ENCODE measurements around the gene CABP4. TPM values are rescaled to one million over a fixed set of nuclear protein-coding genes. Genes with fewer than 3 reads are reported as not detected.
A peak's percentile ranks its signal among the peaks of the same experiment; 100 is the strongest.

Gene CABP4
- total and polyA plus RNA-seq, 10 of the 15 experiments (the other 5 are each of a cell fraction or from before 2014, with no cell fraction given) = 0.04 to 0.41 (median 0.14) TPM; not detected in 2

- TF ChIP-seq E4F1 (IDR thresholded peaks at IDR 0.05; ENCODE audit: borderline replicate concordance, partially characterized antibody) = no peak
- peak; percentile 74; the same call in 1 of the 2 replicates for TF ChIP-seq ZBED1 (IDR thresholded peaks at IDR 0.05; ENCODE audit: borderline replicate concordance)
- no peak for TF ChIP-seq TBL1XR1 (IDR thresholded peaks at IDR 0.05; ENCODE audit: low read depth, low read length)
- peak; percentile 54; the same call in 1 of the 2 replicates for TF ChIP-seq TAF1 (IDR thresholded peaks at IDR 0.05; ENCODE audit: borderline replicate concordance, low read depth, low read length)
- no peak for TF ChIP-seq ZNF384 (IDR thresholded peaks at IDR 0.05; ENCODE audit: borderline replicate concordance, low read depth, low read length)
These were observed 18.6 kb upstream of the CABP4 start (continued) for GRCh38 chr11:67436459-67437081.

- intact Hi-C loops (cut with micrococcal nuclease; ENCODE audit: unreplicated experiment) = loop anchor here (2.0 to 5.0 kb wide), 4 partner anchors 32 to 70 kb away; partner anchors contain the start of genes PPP1CA, TBC1D10C and TMEM134
- TSS peak; percentile 64 for BruUV-seq (replicated peaks)
- peaks cover 6 to 21% of the 10 kb centered on the region in 2 experiments; a peak in 3 of 4 replicates for H3K36me3 ChIP-seq (ENCODE audit: control insufficient read depth in 2 of 2, insufficient read depth in 2 of 2, low read length in 1 of 2)
- peak within 1 kb of the TSS; percentile 99 for H3K9ac ChIP-seq (ENCODE audit: control insufficient read depth, insufficient read depth, low read length)
- peaks cover 57% of the 10 kb centered on the region for H3K79me2 ChIP-seq (ENCODE audit: control insufficient read depth, insufficient read depth, low read length)
- ChIA-PET CTCF (interaction anchor here (0.5 to 4.3 kb wide), 20 partner anchors 8 to 219 kb away, joined by 3 to 53 read pairs (median 4); partner anchors contain the start of genes CDK2AP2, PPP1CA, RPS6KB2 and TBC1D10C), SMC1A (ENCODE audit: uncharacterized antibody, unreplicated experiment) (interaction anchor here (0.7 to 4.2 kb wide), 15 partner anchors 8 to 196 kb away, joined by 3 to 46 read pairs (median 6); partner anchors contain the start of genes AIP, PITPNM1, PPP1CA and RAD9A), RAD21 (ENCODE audit: unreplicated experiment) (interaction anchor here (0.6 to 7.2 kb wide), 19 partner anchors 9 to 193 kb away, joined by 3 to 112 read pairs (median 7); partner anchors contain the start of genes AIP, NUDT8, PITPNM1 and POLD4), POLR2A (interaction anchor here (0.6 to 4.7 kb wide), 20 partner anchors 9 to 192 kb away, joined by 3 to 95 read pairs (median 6); partner anchors contain the start of genes AIP, CDK2AP2, GRK2 and NUDT8)
- peak within 1 kb of the TSS; percentile 99 for H3K27ac ChIP-seq (ENCODE audit: control insufficient read depth, insufficient read depth)
- ATAC-seq (peak; percentile 46), FAIRE-seq (peak; percentile 31), DNase-seq (ENCODE audit: low read depth, low spot score) (no peak)
- H3K4me1 ChIP-seq (ENCODE audit: control insufficient read depth, insufficient read depth, low read length) = peaks cover 36% of the 10 kb centered on the region
- no peaks in the 10 kb centered on the region for H3K9me3 ChIP-seq (replicated peaks; ENCODE audit: control insufficient read depth, insufficient read depth, low read length)
- no peak within 1 kb of the TSS for H2AFZ ChIP-seq (ENCODE audit: control insufficient read depth, low read depth, low read length)
- 0% methylated on average over 16 of the region's 26 CpGs for whole genome bisulfite sequencing (ENCODE audit: insufficient coverage, insufficient replicate concordance, low lambda C conversion rate, missing lambda C conversion rate)
- H3K27me3 ChIP-seq (replicated peaks in 1 of 2; ENCODE audit: control insufficient read depth in 2 of 2, insufficient read depth in 2 of 2, low read length in 1 of 2) = no peaks in the 10 kb centered on the region
- H3K4me2 ChIP-seq (ENCODE audit: control insufficient read depth, insufficient read depth) = peak within 1 kb of the TSS; percentile 86
- peak within 1 kb of the TSS; percentile 90 for H3K4me3 ChIP-seq
- no peaks in the 10 kb centered on the region for H4K20me1 ChIP-seq (ENCODE audit: control insufficient read depth, insufficient read depth)
- in situ Hi-C loops (cut with MboI) = no loop called here
- TF ChIP-seq PBX3 (IDR thresholded peaks at IDR 0.05; ENCODE audit: insufficient replicate concordance, low read depth, low read length) (peak; percentile 14), IKZF1 (conservative IDR thresholded peaks at IDR 0.05) (peak; percentile 74), IKZF2 (IDR thresholded peaks at IDR 0.05) (peak; percentile 15 to 31; a peak in 3 of 4 replicates), CREB1 (IDR thresholded peaks at IDR 0.05; ENCODE audit: low read depth) (no peak), SIX5 (IDR thresholded peaks at IDR 0.05; ENCODE audit: low read depth, low read length, severe bottlenecking) (no peak), REST (IDR thresholded peaks at IDR 0.05; ENCODE audit: low read depth, low read length) (no peak), CBFB (IDR thresholded peaks at IDR 0.05; ENCODE audit: low read depth) (peak; percentile 50)
These were observed 17.9 kb upstream of the CABP4 start, which contains the start of gene PTPRCAP for GRCh38 chr11:67437082-67437808. Gene PTPRCAP, minus strand, starts transcription at chr11:67437682. Its CDS starts 63 bp downstream, at chr11:67437619.

All from GM12878 (cell line).